Spleen (tissue), 7 donors: Measurements from ENCODE around the gene ANKDD1A.

Experiments
- POLR2AphosphoS5 ChIP-seq, 3 donors: sonication (generic); formaldehyde crosslinking; IDR thresholded peaks; one replicate each; pipeline ENCODE4 v1.5.1; 2017; ENCODE audit warnings: antibody characterized with exemption in 3 of 3
- TF ChIP-seq, protein P1 (sequence below), 11 experiments: fragments of 200-600 bp in 7 of 11; fragments of 450-650 bp in 4 of 11; sonication (generic) in 4 of 11; IDR thresholded peaks in 8 of 11; conservative IDR thresholded peaks in 3 of 11; 1 replicate in 7 of 11; 2 replicates in 4 of 11; pipeline versions ENCODE4 v1.4.0 to v1.8.0; 2016 to 2021; ENCODE audit warnings: antibody characterized with exemption in 11 of 11, inconsistent platforms in 4 of 11, mild to moderate bottlenecking in 1 of 11
- donor health status: DM: no; HTN: no; CAD: no; lungs with moderate emphysema.
- donor health status: DM: no; HTN: no; CAD: no.
- donor health status: DM: no; HTN: no; CAD: no.

DNA sequence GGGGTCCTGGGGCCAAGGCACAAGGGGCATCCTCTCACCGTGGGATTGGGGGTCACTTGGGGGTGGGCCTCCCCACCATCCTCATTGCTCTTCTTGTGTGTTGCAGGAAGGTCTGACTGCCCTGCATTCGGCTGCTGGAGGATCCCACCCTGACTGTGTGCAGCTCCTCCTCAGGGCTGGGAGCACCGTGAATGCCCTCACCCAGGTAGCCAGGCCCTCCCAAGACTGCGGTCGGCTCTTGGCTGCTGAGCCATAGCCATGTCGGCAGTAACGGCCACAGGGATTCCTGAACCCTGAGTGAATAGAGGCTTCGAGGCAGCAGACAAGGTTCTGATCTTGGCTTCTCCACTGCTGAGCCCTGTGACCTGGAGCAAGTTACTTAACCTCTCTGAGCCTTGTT lies 19.7 kb downstream of the ANKDD1A start:
- no peak for TF ChIP-seq POLR2AphosphoS5 (IDR thresholded peaks at IDR 0.05)
- TF ChIP-seq, protein P1, sequence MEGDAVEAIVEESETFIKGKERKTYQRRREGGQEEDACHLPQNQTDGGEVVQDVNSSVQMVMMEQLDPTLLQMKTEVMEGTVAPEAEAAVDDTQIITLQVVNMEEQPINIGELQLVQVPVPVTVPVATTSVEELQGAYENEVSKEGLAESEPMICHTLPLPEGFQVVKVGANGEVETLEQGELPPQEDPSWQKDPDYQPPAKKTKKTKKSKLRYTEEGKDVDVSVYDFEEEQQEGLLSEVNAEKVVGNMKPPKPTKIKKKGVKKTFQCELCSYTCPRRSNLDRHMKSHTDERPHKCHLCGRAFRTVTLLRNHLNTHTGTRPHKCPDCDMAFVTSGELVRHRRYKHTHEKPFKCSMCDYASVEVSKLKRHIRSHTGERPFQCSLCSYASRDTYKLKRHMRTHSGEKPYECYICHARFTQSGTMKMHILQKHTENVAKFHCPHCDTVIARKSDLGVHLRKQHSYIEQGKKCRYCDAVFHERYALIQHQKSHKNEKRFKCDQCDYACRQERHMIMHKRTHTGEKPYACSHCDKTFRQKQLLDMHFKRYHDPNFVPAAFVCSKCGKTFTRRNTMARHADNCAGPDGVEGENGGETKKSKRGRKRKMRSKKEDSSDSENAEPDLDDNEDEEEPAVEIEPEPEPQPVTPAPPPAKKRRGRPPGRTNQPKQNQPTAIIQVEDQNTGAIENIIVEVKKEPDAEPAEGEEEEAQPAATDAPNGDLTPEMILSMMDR (IDR thresholded peaks at IDR 0.05 in 8 of 11, conservative IDR thresholded peaks at IDR 0.05 in 3 of 11) = no peak
